Gastrocnemius medialis (tissue), 4 donors: Measurements from ENCODE around the gene TRIM27. TPM values are rescaled to one million over a fixed set of nuclear protein-coding genes. Genes with fewer than 3 reads are reported as not detected.
"Not testable (repeated sequence)": the region's sequence is repeated elsewhere in the genome, so short reads cannot be mapped to it uniquely, and the experiment has no call there.

Source experiments
- ATAC-seq, 2 donors: fragments of 150-250 bp; one replicate each; pipeline ENCODE4 v1.9.1; 2016
- DNase-seq, 2 donors: peaks; one replicate each; pipeline ENCODE4 v3.0.0-alpha.2; 2019
- H3K27ac ChIP-seq, 4 donors: fragments of 200-600 bp; sonication (generic); 1 replicate in 1 of 4; 2 replicates in 3 of 4; pipeline ENCODE4 v1.5.1; 2016 to 2018; ENCODE audit warnings: mild to moderate bottlenecking in 2 of 4, moderate library complexity in 1 of 4
- H3K27me3 ChIP-seq, 3 donors: fragments of 200-600 bp; sonication (generic) in 2 of 3; 1 replicate in 1 of 3; 2 replicates in 2 of 3; pipeline versions ENCODE4 v1.5.1 to v1.6.0; 2016 to 2019; ENCODE audit warnings: mild to moderate bottlenecking in 1 of 3, moderate library complexity in 1 of 3
- H3K36me3 ChIP-seq, 2 donors: fragments of 200-600 bp; sonication (generic) in 1 of 2; one replicate each; pipeline ENCODE4 v1.5.1; 2017 to 2018
- H3K4me1 ChIP-seq, 2 donors: fragments of 200-600 bp; sonication (generic) in 1 of 2; one replicate each; pipeline ENCODE4 v1.5.1; 2016 to 2017; ENCODE audit warnings: mild to moderate bottlenecking in 2 of 2
- H3K4me3 ChIP-seq, 4 donors: fragments of 200-600 bp; sonication (generic) in 3 of 4; 1 replicate in 1 of 4; 2 replicates in 3 of 4; pipeline ENCODE4 v1.5.1; 2016 to 2019; ENCODE audit warnings: mild to moderate bottlenecking in 2 of 4
- H3K9me3 ChIP-seq, 3 donors: fragments of 200-600 bp; sonication (generic) in 2 of 3; 1 replicate in 1 of 3; 2 replicates in 2 of 3; pipeline ENCODE4 v1.5.1; 2016 to 2019
- POLR2A ChIP-seq, 2 donors: fragments of 450-650 bp; IDR thresholded peaks; one replicate each; pipeline ENCODE4 v1.6.1; 2017; ENCODE audit warnings: antibody characterized with exemption in 2 of 2, mild to moderate bottlenecking in 2 of 2, moderate library complexity in 2 of 2
- in situ Hi-C, 4 donors: fragments of 200-750 bp; cut with MboI; loops; one replicate each; pipeline versions ENCODE4 v1.15.0 to v1.8.0; 2017; ENCODE audit warnings: low sequenced_read_pairs in 4 of 4
- intact Hi-C: fragments of 100-400 bp; cut with DNase I; formaldehyde crosslinking; loops from one replicate; pipeline ENCODE4 v1.15.1; 2023; ENCODE audit warnings: low total_unique reads
- total RNA-seq, 4 donors: library from RNA; depleted of rRNA; stranded (reverse); fragments of >200 nt; gene quantifications; one replicate each; pipeline versions ENCODE4 v1.1.0 to v1.2.3, GENCODE V29; 2016
- TF ChIP-seq, protein P1 (sequence below), 5 experiments: fragments of 450-650 bp in 3 of 5; fragments of 200-600 bp in 2 of 5; sonication (generic) in 2 of 5; IDR thresholded peaks in 4 of 5; conservative IDR thresholded peaks in 1 of 5; 1 replicate in 4 of 5; 2 replicates in 1 of 5; pipeline ENCODE4 v1.5.1; 2016 to 2019; ENCODE audit warnings: antibody characterized with exemption in 5 of 5, mild to moderate bottlenecking in 3 of 5, moderate library complexity in 3 of 5

The TRIM27 gene, protein sequence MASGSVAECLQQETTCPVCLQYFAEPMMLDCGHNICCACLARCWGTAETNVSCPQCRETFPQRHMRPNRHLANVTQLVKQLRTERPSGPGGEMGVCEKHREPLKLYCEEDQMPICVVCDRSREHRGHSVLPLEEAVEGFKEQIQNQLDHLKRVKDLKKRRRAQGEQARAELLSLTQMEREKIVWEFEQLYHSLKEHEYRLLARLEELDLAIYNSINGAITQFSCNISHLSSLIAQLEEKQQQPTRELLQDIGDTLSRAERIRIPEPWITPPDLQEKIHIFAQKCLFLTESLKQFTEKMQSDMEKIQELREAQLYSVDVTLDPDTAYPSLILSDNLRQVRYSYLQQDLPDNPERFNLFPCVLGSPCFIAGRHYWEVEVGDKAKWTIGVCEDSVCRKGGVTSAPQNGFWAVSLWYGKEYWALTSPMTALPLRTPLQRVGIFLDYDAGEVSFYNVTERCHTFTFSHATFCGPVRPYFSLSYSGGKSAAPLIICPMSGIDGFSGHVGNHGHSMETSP
- 10 to 100 TPM; 33.6 to 45.1 (median 36.1) TPM for total RNA-seq

DNA sequence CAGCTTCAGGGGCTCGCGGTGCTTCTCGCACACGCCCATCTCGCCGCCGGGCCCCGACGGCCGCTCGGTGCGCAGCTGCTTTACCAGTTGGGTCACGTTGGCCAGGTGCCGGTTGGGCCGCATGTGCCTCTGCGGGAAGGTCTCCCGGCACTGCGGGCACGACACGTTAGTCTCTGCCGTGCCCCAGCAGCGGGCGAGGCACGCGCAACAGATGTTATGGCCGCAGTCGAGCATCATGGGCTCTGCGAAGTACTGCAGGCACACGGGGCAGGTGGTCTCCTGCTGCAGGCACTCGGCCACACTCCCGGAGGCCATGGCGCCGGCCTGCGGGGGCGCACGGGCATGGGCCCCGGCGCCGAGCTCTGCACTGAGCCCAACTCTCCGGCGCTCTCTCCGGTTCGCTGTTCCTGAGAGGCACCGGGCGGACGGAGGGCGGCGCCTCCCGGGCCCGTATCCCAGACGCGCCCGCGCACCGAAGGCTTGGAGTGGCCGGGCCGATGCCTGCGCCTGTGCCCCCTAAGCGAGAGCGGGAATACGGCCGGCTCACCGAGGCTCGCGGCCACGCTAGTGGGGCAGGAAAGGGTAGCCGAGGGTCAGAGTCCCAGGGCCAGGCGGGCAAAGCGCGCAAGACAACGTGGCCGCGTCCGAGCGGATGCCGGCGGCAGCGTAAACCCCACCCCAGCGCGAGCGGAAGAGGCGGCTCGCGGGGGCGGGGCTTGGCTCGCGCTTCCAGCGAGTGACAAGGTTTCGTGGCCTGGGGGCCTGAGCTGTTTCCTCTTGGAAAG, at the start of gene TRIM27:
Gene TRIM27 (minus strand): TSS at position 668 of the 785 bp plus-strand sequence. CDS start 353 bp downstream, at position 315.
- in situ Hi-C loops, result no loop called here
- intact Hi-C loops, result loop anchor here (1.0 to 10.0 kb wide), 3 partner anchors 17 to 61 kb away; no protein-coding TSS in a partner anchor
- TF ChIP-seq, protein P1, sequence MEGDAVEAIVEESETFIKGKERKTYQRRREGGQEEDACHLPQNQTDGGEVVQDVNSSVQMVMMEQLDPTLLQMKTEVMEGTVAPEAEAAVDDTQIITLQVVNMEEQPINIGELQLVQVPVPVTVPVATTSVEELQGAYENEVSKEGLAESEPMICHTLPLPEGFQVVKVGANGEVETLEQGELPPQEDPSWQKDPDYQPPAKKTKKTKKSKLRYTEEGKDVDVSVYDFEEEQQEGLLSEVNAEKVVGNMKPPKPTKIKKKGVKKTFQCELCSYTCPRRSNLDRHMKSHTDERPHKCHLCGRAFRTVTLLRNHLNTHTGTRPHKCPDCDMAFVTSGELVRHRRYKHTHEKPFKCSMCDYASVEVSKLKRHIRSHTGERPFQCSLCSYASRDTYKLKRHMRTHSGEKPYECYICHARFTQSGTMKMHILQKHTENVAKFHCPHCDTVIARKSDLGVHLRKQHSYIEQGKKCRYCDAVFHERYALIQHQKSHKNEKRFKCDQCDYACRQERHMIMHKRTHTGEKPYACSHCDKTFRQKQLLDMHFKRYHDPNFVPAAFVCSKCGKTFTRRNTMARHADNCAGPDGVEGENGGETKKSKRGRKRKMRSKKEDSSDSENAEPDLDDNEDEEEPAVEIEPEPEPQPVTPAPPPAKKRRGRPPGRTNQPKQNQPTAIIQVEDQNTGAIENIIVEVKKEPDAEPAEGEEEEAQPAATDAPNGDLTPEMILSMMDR (IDR thresholded peaks at IDR 0.05 in 4 of 5, conservative IDR thresholded peaks at IDR 0.05 in 1 of 5), result peak in 1 of 5 experiments; percentile 24
- TF ChIP-seq POLR2A (IDR thresholded peaks at IDR 0.05), result peak; percentile 85 to 89

DNA sequence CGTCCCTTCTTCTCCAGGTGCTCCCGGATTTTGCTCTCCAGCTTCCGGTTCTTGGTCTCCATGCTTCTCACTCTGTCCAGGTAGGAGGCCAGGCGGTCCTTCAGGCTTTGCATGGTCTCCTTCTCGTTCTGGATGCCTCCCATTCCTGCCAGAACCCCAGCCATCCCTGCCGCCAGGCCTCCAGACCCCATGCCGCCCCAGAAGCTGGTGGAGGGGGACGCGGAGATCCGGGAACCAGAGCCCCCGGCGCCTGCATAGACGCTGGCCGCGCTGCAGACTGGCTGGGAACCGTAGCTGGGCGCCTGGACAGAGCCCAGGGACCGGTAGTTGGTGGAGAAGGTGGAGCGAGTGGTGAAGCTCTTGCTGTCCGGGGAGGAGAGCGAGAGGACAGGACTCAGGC, 46.3 kb upstream of the TRIM27 start:
- DNase-seq, ATAC-seq, H3K4me1 ChIP-seq, H3K27me3 ChIP-seq, intact Hi-C loops, H3K36me3 ChIP-seq, in situ Hi-C loops, H3K4me3 ChIP-seq, H3K27ac ChIP-seq, H3K9me3 ChIP-seq: not testable (repeated sequence)

More for the DNA sequence above, at the start of gene TRIM27:
- peak within 1 kb of the TSS; percentile 79 to 91 (median 88) for H3K4me3 ChIP-seq
- peaks cover 4 to 35% of the 10 kb centered on the region in 2 donors for H3K36me3 ChIP-seq
- ATAC-seq (peak; percentile 91 to 93), DNase-seq (peak; percentile 80 to 81)
- no peaks in the 10 kb centered on the region for H3K27me3 ChIP-seq
- H3K9me3 ChIP-seq, result no peaks in the 10 kb centered on the region
- peaks cover 16% of the 10 kb centered on the region in 2 donors for H3K4me1 ChIP-seq
- H3K27ac ChIP-seq, result peak within 1 kb of the TSS; percentile 90 to 96 (median 95)

DNA sequence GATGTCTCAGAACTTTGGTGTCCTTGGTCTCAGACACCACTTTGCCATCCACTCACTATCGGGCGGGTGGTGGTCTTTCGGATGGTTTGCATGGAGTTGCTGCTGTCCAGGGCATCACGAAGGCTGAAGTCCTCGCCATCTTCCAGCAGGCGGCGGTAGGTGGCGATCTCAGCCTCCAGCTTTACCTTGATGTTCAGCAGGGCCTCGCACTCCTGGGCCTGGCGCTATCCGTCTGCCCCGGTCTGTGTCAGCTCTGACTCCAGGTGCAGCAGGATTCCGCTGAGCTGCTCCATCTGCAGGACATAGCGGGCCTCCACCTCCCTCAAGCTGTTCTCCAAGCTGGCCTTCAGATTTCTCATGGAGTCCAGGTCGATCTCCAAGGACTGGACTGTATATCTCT, 45.3 kb upstream of the TRIM27 start:
- in situ Hi-C loops, result no loop called here
- no peaks in the 10 kb centered on the region for H3K9me3 ChIP-seq
- no peak for DNase-seq

DNA sequence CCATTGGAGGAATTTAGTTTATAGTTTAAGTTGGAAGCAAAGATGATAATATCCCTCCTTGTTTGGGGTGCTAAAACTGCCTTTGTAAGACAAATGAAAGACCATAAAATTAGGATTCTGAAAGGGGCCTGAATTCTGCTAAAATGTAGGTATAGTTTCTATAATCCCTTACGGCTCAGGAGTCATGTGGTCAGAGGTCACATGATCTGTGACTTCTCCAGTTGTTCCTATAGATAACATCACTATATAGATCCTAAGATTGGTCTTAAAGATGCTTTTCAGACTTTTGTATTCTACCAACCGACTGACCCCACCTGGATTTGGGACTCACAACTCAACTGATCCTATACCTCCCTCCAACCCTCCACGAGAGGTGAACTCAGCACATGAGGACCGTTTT, 44.7 kb upstream of the TRIM27 start:
- H3K27ac ChIP-seq, result no peak overlapping the region
- H3K36me3 ChIP-seq, result no peaks in the 10 kb centered on the region
- in situ Hi-C loops (no loop called here), intact Hi-C loops (no loop called here)
- TF ChIP-seq, protein P1 (IDR thresholded peaks at IDR 0.05 in 4 of 5, conservative IDR thresholded peaks at IDR 0.05 in 1 of 5), result no peak
- TF ChIP-seq POLR2A (IDR thresholded peaks at IDR 0.05), result no peak
- H3K4me1 ChIP-seq, result no peaks in the 10 kb centered on the region
- H3K4me3 ChIP-seq, result no peak overlapping the region
- H3K27me3 ChIP-seq, result peaks cover 0 to under 1% (median 0%) of the 10 kb centered on the region in 3 donors
- no peaks in the 10 kb centered on the region for H3K9me3 ChIP-seq
- ATAC-seq (no peak), DNase-seq (no peak)

More for the DNA sequence above, 45.3 kb upstream of the TRIM27 start:
- H3K36me3 ChIP-seq, result no peaks in the 10 kb centered on the region
- ATAC-seq, result no peak
- H3K4me1 ChIP-seq, result no peaks in the 10 kb centered on the region
- H3K4me3 ChIP-seq, result no peak overlapping the region
- no peak for TF ChIP-seq POLR2A (IDR thresholded peaks at IDR 0.05)
- TF ChIP-seq, protein P1 (IDR thresholded peaks at IDR 0.05 in 4 of 5, conservative IDR thresholded peaks at IDR 0.05 in 1 of 5), result no peak
- no peaks in the 10 kb centered on the region for H3K27me3 ChIP-seq
- intact Hi-C loops, result no loop called here
- H3K27ac ChIP-seq, result no peak overlapping the region

DNA sequence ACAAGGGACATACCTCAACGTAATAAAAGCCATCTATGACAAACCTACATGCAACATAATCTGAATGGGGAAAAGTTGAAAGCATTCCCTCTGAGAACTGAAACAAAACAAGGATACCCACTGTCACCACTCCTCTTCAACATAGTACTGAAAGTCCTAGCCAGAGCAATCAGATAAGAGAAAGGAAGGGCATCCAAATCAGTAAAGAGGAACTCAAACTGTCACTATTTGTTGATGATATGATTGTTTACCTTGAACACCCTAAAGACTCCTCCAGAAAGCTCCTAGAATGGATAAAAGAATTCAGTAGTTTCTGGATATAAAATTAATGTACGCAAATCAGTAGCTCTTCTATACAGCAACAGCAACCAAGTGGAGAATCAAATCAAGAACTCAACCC, 41.9 kb upstream of the TRIM27 start:
- intact Hi-C loops (no loop called here), in situ Hi-C loops (no loop called here)
- Histone ChIP-seq H3K36me3 (no peaks in the 10 kb centered on the region), H3K9me3 (no peaks in the 10 kb centered on the region), H3K27me3 (peaks cover 0 to 3% (median 0%) of the 10 kb centered on the region in 3 donors), H3K27ac (no peak overlapping the region), H3K4me1 (no peaks in the 10 kb centered on the region), H3K4me3 (no peak overlapping the region)
- DNase-seq, result no peak
- TF ChIP-seq POLR2A (IDR thresholded peaks at IDR 0.05), result no peak
- TF ChIP-seq, protein P1 (IDR thresholded peaks at IDR 0.05 in 4 of 5, conservative IDR thresholded peaks at IDR 0.05 in 1 of 5), result no peak
- no peak for ATAC-seq
